H9 (cell line): ENCODE measurements around the gene CKB. TPM values are rescaled to one million over a fixed set of nuclear protein-coding genes. Genes with fewer than 3 reads are reported as not detected.

Experiments
- DNase-seq: peaks from one replicate; pipeline ENCODE4 v3.0.0-alpha.2; 2017
- H2AFZ ChIP-seq: one replicate; pipeline ENCODE4 v1.6.1; 2013; ENCODE audit warnings: mild to moderate bottlenecking, low read length, control low read depth, moderate library complexity
- H2AK5ac ChIP-seq: 2 replicates; pipeline ENCODE4 v1.6.1; 2013; ENCODE audit warnings: low read length, control low read depth, mixed read lengths; ENCODE audit not compliant: insufficient read length
- H2BK120ac ChIP-seq: one replicate; pipeline ENCODE4 v1.6.1; 2013; ENCODE audit warnings: low read depth, mild to moderate bottlenecking, low read length, control low read depth, inconsistent platforms; ENCODE audit not compliant: poor library complexity, severe bottlenecking
- H2BK12ac ChIP-seq: 2 replicates; pipeline ENCODE4 v1.6.1; 2013; ENCODE audit warnings: low read length, control low read depth, mixed read lengths, low read depth; ENCODE audit not compliant: insufficient read length
- H2BK15ac ChIP-seq: 2 replicates; pipeline ENCODE4 v1.6.1; 2013; ENCODE audit warnings: low read depth, low read length, control low read depth
- H2BK20ac ChIP-seq: one replicate; pipeline ENCODE4 v1.6.1; 2013; ENCODE audit warnings: low read depth, mild to moderate bottlenecking, low read length, control low read depth, inconsistent platforms; ENCODE audit not compliant: poor library complexity, severe bottlenecking
- H2BK5ac ChIP-seq: 2 replicates; pipeline ENCODE4 v1.6.1; 2013; ENCODE audit warnings: low read length, control low read depth, mixed read lengths; ENCODE audit not compliant: insufficient read length
- H3K14ac ChIP-seq: 2 replicates; pipeline ENCODE4 v1.6.1; 2013; ENCODE audit warnings: low read length, control low read depth; ENCODE audit not compliant: insufficient read depth
- H3K18ac ChIP-seq: 2 replicates; pipeline ENCODE4 v1.6.1; 2013; ENCODE audit warnings: low read depth, mild to moderate bottlenecking, mixed read lengths, low read length, control low read depth; ENCODE audit not compliant: insufficient read length
- H3K23ac ChIP-seq: 2 replicates; pipeline ENCODE4 v1.6.1; 2013; ENCODE audit warnings: low read length, control low read depth, mixed read lengths, low read depth; ENCODE audit not compliant: insufficient read length
- H3K23me2 ChIP-seq: 2 replicates; pipeline ENCODE4 v1.6.1; 2013; ENCODE audit warnings: low read depth, mild to moderate bottlenecking, mixed read lengths, low read length, control low read depth; ENCODE audit not compliant: insufficient read length, poor library complexity, severe bottlenecking
- H3K27ac ChIP-seq: 2 replicates; pipeline ENCODE4 v1.5.1; 2013; ENCODE audit warnings: low read length, control low read depth, mixed read lengths, low read depth; ENCODE audit not compliant: insufficient read length
- H3K27me3 ChIP-seq: 2 replicates; pipeline ENCODE4 v1.6.1; 2013; ENCODE audit warnings: low read length, control low read depth, inconsistent platforms; ENCODE audit not compliant: insufficient read depth
- H3K4ac ChIP-seq: 2 replicates; pipeline ENCODE4 v1.6.1; 2013; ENCODE audit warnings: low read depth, mild to moderate bottlenecking, control low read depth, inconsistent platforms, low read length, moderate library complexity
- H3K4me1 ChIP-seq: 2 replicates; pipeline ENCODE4 v1.6.1; 2013; ENCODE audit warnings: low read length, control low read depth, inconsistent platforms; ENCODE audit not compliant: insufficient read depth
- H3K4me2 ChIP-seq: 2 replicates; pipeline ENCODE4 v1.6.1; 2013; ENCODE audit warnings: low read length, control low read depth, mixed read lengths; ENCODE audit not compliant: insufficient read length, insufficient read depth
- H3K56ac ChIP-seq: 2 replicates; pipeline ENCODE4 v1.6.1; 2013; ENCODE audit warnings: low read depth, mild to moderate bottlenecking, mixed read lengths, low read length, control low read depth; ENCODE audit not compliant: insufficient read length
- H3K79me1 ChIP-seq: 2 replicates; pipeline ENCODE4 v1.6.1; 2013; ENCODE audit warnings: low read depth, mild to moderate bottlenecking, moderate library complexity, low read length, control low read depth, inconsistent platforms; ENCODE audit not compliant: insufficient read depth, poor library complexity, severe bottlenecking
- H3K79me2 ChIP-seq: 2 replicates; pipeline ENCODE4 v1.6.1; 2013; ENCODE audit warnings: low read length, control low read depth, inconsistent platforms; ENCODE audit not compliant: insufficient read depth
- H3K9ac ChIP-seq: 2 replicates; pipeline ENCODE4 v1.6.1; 2013; ENCODE audit warnings: low read length, control low read depth, mixed read lengths; ENCODE audit not compliant: insufficient read length; ENCODE audit errors: extremely low read depth
- H3K9me3 ChIP-seq: one replicate; pipeline ENCODE4 v1.6.1; 2013; ENCODE audit warnings: low read depth, low read length, inconsistent platforms; ENCODE audit not compliant: control insufficient read depth
- H3T11ph ChIP-seq: one replicate; pipeline ENCODE4 v1.6.1; 2013; ENCODE audit warnings: mild to moderate bottlenecking, low read length, control low read depth, inconsistent platforms
- H4K20me1 ChIP-seq: one replicate; pipeline ENCODE4 v1.6.1; 2013; ENCODE audit not compliant: control insufficient read depth, insufficient read length, insufficient read depth
- H4K5ac ChIP-seq: 2 replicates; pipeline ENCODE4 v1.6.1; 2013; ENCODE audit warnings: low read depth, mild to moderate bottlenecking, mixed read lengths, low read length, control low read depth; ENCODE audit not compliant: insufficient read length
- H4K8ac ChIP-seq: replicated peaks from 2 replicates; pipeline ENCODE4 v1.6.1; 2013; ENCODE audit warnings: low read length, control low read depth, mixed read lengths, low read depth; ENCODE audit not compliant: insufficient read length
- H4K91ac ChIP-seq: 2 replicates; pipeline ENCODE4 v1.6.1; 2013; ENCODE audit warnings: low read depth, mild to moderate bottlenecking, moderate library complexity, mixed read lengths, low read length, control low read depth; ENCODE audit not compliant: insufficient read length
- H3K27ac Mint-ChIP-seq, 3 experiments: 2 replicates in 2 of 3; 3 replicates in 1 of 3; pipeline ENCODE4 v1.8.0; 2020 to 2021; ENCODE audit warnings: mixed read lengths in 3 of 3, mild to moderate bottlenecking in 1 of 3, moderate library complexity in 1 of 3
- H3K27me3 Mint-ChIP-seq: 2 replicates; pipeline ENCODE4 v1.8.0; 2021; ENCODE audit warnings: low read depth, mild to moderate bottlenecking, moderate library complexity, mixed read lengths
- H3K36me3 Mint-ChIP-seq, 3 experiments: 2 replicates in 2 of 3; 3 replicates in 1 of 3; pipeline ENCODE4 v1.8.0; 2020 to 2021; ENCODE audit warnings: low read depth in 3 of 3, mixed read lengths in 3 of 3; ENCODE audit not compliant: insufficient read depth in 1 of 3
- H3K4me1 Mint-ChIP-seq, 2 experiments: 2 replicates each; pipeline ENCODE4 v1.8.0; 2020; ENCODE audit warnings: mixed read lengths in 2 of 2
- H3K4me3 Mint-ChIP-seq, 2 experiments: 2 replicates in 1 of 2; 3 replicates in 1 of 2; pipeline ENCODE4 v1.8.0; 2020 to 2021; ENCODE audit warnings: mild to moderate bottlenecking in 2 of 2, mixed read lengths in 2 of 2, moderate library complexity in 1 of 2
- H3K9me3 Mint-ChIP-seq, 2 experiments: 2 replicates in 1 of 2; 3 replicates in 1 of 2; pipeline ENCODE4 v1.8.0; 2020; ENCODE audit warnings: mild to moderate bottlenecking in 2 of 2, mixed read lengths in 2 of 2, moderate library complexity in 1 of 2
- CTCF ChIP-seq: fragments of 200-600 bp; sonication (generic); conservative IDR thresholded peaks from 3 replicates; pipeline ENCODE4 v1.8.0; 2021; ENCODE audit warnings: antibody characterized with exemption, mild to moderate bottlenecking
- WGBS: extraction: QIAGEN DNeasy Blood & Tissue Kit; methylation state at CpG from one replicate; pipeline ENCODE4 v1.1.7; 2013; ENCODE audit warnings: missing lambda C conversion rate, low lambda C conversion rate, mixed read lengths; ENCODE audit not compliant: insufficient read length; ENCODE audit errors: extremely low coverage; 5-methylcytosine and 5-hydroxymethylcytosine counted together
- total RNA-seq: library from RNA; stranded (reverse); gene quantifications from 2 replicates; pipeline ENCODE4 v1.2.1, GENCODE V29; 2021

Gene CKB
- total RNA-seq, 1 experiment from 2014 or later = 517 TPM

- peak overlapping the region; percentile 42 to 73 for H3K4me3 Mint-ChIP-seq
- H3K79me2 ChIP-seq = no peaks in the 10 kb centered on the region
- H3K79me1 ChIP-seq = no peaks in the 10 kb centered on the region
- H3K18ac ChIP-seq = no peak overlapping the region
- peaks cover 17% of the 10 kb centered on the region for H3K27me3 Mint-ChIP-seq
- H3K56ac ChIP-seq = no peak overlapping the region
- peaks cover 7% of the 10 kb centered on the region; the same call in 1 of the 2 replicates for H3K27me3 ChIP-seq
- H4K20me1 ChIP-seq = peaks cover 3% of the 10 kb centered on the region
- H2BK120ac ChIP-seq = no peak overlapping the region
- no peak overlapping the region for H3K4ac ChIP-seq
- no peak overlapping the region for H3K27ac ChIP-seq
- H3K4me1 ChIP-seq = no peaks in the 10 kb centered on the region
- H3K4me1 Mint-ChIP-seq = peaks cover 17 to 39% of the 10 kb centered on the region in 2 experiments
- H3K23me2 ChIP-seq = peaks cover 12% of the 10 kb centered on the region
- TF ChIP-seq CTCF = no peak
- H3K23ac ChIP-seq = no peak overlapping the region
- WGBS = no CpG with 5 or more reads among the region's 22 CpGs
- no peak overlapping the region for H2BK15ac ChIP-seq
- no peak overlapping the region for H3K9ac ChIP-seq
- no peak overlapping the region for H3T11ph ChIP-seq
- no peaks in the 10 kb centered on the region for H3K9me3 ChIP-seq
- H2AFZ ChIP-seq = no peak overlapping the region
- H3K36me3 Mint-ChIP-seq = peaks cover 10 to 15% (median 13%) of the 10 kb centered on the region in 3 experiments
- H2BK12ac ChIP-seq = no peak overlapping the region
- no peak overlapping the region for H2BK5ac ChIP-seq
- H3K4me2 ChIP-seq = no peak overlapping the region
- no peak for DNase-seq
- H3K27ac Mint-ChIP-seq = peak overlapping the region in 1 of 3 experiments; percentile 91; a peak in 2 of 7 replicates
- H4K5ac ChIP-seq = no peak overlapping the region
- H3K9me3 Mint-ChIP-seq = peaks cover 4 to 5% of the 10 kb centered on the region in 2 experiments; a peak in 3 of 5 replicates
- H2BK20ac ChIP-seq = no peak overlapping the region
- H2AK5ac ChIP-seq = no peak overlapping the region
- H4K8ac ChIP-seq = no peak overlapping the region
- H4K91ac ChIP-seq = no peak overlapping the region
- no peak overlapping the region for H3K14ac ChIP-seq
Measured at GRCh38 chr14:103519837-103520212, 2.8 kb downstream of the CKB start.
